HG03520 (cell line): ENCODE data around the gene TRIM62.
A peak's percentile ranks its signal among the peaks of the same experiment; 100 is the strongest.

ENCODE experiments used
- ATAC-seq: cut with Tn5 transposase; IDR thresholded peaks from one replicate; pipeline ENCODE4 v1.9.1; 2021; ENCODE audit warnings: mild to moderate bottlenecking, moderate library complexity; ENCODE audit not compliant: unreplicated experiment

TRIM62 gene

GRCh38 chr1:33180911-33181890 lies 642 bp downstream of the TRIM62 start:
- peak; percentile 51 for ATAC-seq

DNA sequence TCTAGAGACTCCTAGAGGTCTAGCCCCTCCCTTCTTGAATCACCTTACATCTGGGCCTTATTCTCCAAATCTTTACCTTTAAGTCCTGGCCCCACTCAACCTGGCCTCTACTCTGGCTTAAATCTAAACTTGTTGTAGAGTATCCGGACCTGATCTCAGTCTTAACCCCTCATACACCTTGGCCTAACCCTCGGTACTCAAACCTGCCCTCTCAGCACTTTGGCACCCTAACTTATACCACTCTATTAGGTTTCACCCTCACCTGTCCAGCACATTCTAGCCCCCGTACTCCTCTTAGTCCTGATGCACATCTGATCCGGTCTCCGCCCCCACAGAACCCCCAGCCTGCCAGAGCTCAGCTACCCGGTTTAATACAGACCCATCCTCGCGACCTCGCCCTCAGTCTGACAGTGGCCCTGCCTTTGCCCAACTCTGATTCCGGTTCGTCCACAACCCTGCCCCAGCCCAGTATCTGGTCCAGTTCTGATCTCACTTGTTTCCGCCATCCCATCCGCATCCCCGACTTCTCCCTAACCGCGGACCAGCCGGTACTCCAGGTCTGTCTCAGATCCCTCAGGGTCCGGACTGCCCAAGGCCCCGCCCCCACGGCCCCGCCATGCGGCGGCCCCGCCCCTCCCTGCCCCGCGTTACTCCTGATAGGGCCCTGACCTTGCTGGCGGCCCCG lies 1.5 kb downstream of the TRIM62 start:
- no peak for ATAC-seq

- ATAC-seq = no peak
Observed at GRCh38 chr1:33178836-33179439, 2.9 kb downstream of the TRIM62 start.

DNA sequence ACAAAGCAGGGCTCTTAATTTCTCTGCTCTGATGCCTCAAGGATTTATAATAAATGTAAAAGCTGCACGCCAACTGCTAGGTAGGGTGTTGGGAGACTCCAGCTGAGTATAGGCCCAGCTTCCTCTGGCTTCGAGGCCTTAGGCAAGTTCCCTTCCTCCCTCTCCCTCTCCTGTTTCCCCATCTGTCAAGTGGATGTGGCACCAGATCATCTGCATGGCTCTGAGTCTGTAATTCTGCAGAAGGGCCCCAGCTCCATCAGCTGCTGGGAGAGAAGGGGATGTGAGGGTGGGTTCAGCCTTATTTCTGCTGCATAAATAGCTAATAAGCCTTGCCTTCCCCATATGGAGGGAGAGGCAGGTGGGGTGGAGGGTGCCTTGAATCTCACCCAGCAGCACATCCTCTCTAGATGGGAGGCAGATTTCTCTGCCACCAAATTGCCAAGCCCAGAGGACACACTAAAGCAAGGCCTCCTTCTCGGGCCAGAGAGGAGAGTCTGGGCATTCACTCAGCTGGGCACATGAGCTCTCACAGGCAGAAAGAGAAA lies 3.8 kb downstream of the TRIM62 start:
- no peak for ATAC-seq

DNA sequence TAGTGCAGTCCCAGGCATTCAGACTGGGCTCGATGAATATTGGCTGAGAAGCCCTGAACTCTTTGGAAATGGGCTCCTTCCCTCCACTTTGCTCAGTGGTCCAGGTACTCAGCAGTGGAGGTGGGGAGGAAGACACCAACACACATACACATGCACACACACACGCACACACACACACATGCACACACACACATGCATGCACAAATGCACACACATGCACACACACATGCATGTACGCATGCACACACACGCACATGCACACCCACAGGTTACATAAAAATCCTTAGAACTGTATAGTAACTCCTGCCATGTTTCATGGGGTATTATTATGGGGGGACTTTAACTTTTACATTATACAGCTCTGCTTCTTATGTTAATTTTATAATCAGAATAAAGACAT lies 5.0 kb downstream of the TRIM62 start:
- no peak for ATAC-seq

DNA sequence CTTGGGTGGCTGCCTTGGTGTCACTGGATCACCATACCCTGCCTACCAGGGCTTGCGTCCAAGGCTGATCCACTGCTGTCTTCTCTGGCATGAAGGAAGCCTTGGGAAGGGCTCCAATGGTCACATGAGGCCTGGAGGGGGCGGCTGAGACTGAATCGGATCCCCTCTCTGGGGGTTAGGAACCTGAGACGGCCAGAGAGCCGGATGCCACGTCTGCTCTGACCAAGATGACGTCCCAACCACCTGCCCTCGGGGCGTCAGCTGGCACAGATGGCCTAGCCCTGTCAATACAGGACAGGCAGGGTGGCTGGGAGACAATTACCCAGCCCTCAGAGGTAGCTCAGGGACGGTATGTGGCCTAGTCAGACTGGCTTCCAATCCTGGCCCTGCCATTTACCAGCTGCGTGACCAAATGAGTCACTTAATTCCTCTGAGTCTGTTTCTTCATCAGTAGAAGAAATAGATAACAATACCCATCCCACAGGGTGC lies 5.4 kb downstream of the TRIM62 start:
- ATAC-seq = no peak

DNA sequence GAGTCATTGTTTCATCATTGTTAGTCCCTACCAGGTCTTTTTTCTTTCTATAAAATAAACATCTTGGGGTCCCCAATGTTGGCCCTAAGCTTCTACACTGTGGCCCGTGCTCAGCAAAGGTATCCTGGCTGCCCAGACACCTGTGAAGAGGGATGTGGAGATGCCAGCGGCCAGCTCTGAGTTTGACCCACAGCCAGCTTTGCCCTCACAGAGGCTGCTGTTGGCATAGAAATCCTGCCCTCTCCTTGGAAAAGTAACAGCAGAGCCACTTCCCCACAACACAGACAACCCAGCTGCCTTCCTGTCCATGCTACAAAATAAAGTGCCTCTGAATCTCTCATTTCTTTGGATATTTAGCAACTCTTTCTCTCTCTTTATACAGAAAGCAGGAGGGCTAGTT lies 6.0 kb downstream of the TRIM62 start:
- no peak for ATAC-seq

GRCh38 chr1:33173091-33173490 lies 8.8 kb downstream of the TRIM62 start:
- no peak for ATAC-seq

DNA sequence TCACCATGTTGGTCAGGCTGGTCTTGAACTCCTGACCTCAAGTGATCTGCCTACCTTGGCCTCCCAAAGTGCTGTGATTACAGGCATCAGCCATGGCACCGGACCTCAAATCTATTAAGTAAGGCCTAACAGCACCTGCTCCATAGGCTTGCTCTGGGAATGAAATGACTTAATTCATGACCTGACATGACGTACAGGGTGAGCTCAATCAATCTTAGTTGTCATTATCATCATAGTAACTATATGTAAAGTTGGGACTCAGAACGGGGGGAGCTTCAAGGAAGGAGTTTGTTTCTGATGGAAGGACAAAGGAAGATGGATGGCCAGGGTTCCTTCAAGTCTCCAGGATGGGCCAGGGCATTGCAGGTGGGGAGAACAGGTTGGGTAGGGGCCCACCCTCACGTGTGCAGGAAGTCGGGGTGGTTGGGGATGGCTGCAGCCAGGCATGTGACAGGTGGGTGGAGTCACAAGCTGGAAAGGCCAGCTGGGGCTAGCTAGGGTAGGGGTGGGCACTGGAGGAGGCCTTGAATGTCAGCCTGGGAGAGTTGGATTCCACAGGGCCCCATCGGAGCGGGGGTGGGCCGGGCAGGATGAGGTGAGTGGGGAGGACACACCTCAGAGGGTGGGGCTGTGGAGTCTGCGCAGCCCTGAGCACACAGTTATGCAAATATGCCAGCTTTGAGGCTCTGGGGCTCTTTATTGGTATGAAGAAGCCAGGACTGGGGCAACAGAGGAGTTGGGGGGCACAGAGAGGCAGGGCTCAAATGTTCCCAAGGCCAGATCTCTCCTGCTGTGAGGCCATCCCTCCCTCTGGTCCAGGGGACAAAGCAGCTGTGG lies 9.6 kb downstream of the TRIM62 start:
- no peak for ATAC-seq

GRCh38 chr1:33170351-33171274 lies 11.2 kb downstream of the TRIM62 start:
- ATAC-seq = no peak

GRCh38 chr1:33169290-33170055 lies 12.4 kb downstream of the TRIM62 start:
- no peak for ATAC-seq

DNA sequence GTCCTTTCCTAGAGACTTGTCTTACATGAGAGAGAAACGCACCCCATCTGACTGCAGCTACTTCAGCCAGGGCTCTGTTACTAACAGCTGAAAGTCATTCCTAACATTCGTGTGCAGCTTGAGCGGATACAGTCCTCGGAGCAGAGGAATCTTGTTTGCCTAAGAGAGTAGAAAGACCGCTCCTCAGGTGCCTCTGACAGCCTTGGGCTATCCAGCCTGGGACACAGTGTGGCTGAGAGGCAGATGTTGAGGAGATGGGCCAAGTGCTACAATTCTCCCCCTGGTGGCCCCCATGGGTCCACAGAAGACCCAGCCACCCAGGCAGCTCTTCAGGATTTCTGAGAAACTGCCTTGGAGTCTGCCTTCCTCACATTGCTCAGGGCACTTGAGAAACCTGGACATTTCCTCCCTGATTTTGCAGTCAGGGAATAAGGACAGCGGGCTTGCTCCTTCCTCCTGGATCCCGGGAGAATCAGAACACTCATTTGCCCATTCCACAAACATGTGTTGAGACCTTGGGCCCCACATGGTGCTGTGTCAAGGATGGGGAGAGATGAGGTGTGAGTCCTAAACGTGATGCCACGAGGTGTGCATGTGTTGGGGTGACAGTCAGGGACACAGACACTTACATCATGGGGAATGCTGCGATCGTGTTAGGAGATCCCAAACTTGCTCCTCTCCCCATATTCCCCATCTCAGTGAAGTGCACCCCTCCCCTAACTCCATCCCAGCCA lies 13.1 kb downstream of the TRIM62 start:
- no peak for ATAC-seq

GRCh38 chr1:33167650-33168447 lies 14.0 kb downstream of the TRIM62 start:
- ATAC-seq = no peak

- ATAC-seq = no peak
Observed at GRCh38 chr1:33165809-33166208, 16.0 kb downstream of the TRIM62 start.

GRCh38 chr1:33165209-33165608 lies 16.6 kb downstream of the TRIM62 start:
- ATAC-seq = no peak

GRCh38 chr1:33163621-33164519 lies 18.0 kb downstream of the TRIM62 start:
- no peak for ATAC-seq
